Measurements from ENCODE around the gene DHX16. TPM values are rescaled to one million over a fixed set of nuclear protein-coding genes. Genes with fewer than 3 reads are reported as not detected.

The DHX16 gene
- total and polyA plus RNA-seq, 9 of the 15 experiments (the other 6 are each of a cell fraction or from before 2014, with no cell fraction given), result 14.6 to 66.1 (median 47.5) TPM

GRCh38 chr6:30685157-30686008 is 12.6 kb upstream of the DHX16 start (continued):
- TF ChIP-seq CREM (IDR thresholded peaks at IDR 0.05; ENCODE audit: low read depth) (no peak), ZC3H4 (CRISPR knock-in tag; IDR thresholded peaks at IDR 0.05; ENCODE audit: borderline replicate concordance) (no peak), RB1 (IDR thresholded peaks at IDR 0.05; ENCODE audit: low read depth) (no peak), FOXM1 (IDR thresholded peaks at IDR 0.05; ENCODE audit: low read depth) (no peak), FOXM1 (CRISPR knock-in tag; IDR thresholded peaks at IDR 0.05; ENCODE audit: low read depth) (0 out of 2 replicates have a peak, but pooled peaks have one; percentile 48), HMGN3 (IDR thresholded peaks at IDR 0.05; ENCODE audit: borderline replicate concordance, extremely low read depth, insufficient read length, low read depth, low read length) (peak; percentile 30), ATF2 (CRISPR knock-in tag; IDR thresholded peaks at IDR 0.05) (no peak), JUND (IDR thresholded peaks at IDR 0.05; ENCODE audit: borderline replicate concordance, low read depth, low read length) (0 out of 2 replicates have a peak, but pooled peaks have one; percentile 13), JUND (tag; IDR thresholded peaks at IDR 0.05; ENCODE audit: borderline replicate concordance, low read depth, low read length) (peak; percentile 4; the same call in 1 of the 3 replicates), MBD2 (IDR thresholded peaks at IDR 0.05; ENCODE audit: borderline replicate concordance, low read depth) (0 out of 2 replicates have a peak, but pooled peaks have one; percentile 6), RCOR1 (IDR thresholded peaks at IDR 0.05; ENCODE audit: borderline replicate concordance in 1 of 2, low read depth in 2 of 2, low read length in 2 of 2) (peak in 1 of 2 experiments; percentile 46; a peak in 1 of 4 replicates), CHD4 (IDR thresholded peaks at IDR 0.05; ENCODE audit: insufficient read depth, insufficient replicate concordance, low read depth, low read length, poor library complexity, severe bottlenecking) (peak; percentile 7), DMBX1 (CRISPR knock-in tag; IDR thresholded peaks at IDR 0.05; ENCODE audit: borderline replicate concordance) (no peak), ARID3B (CRISPR knock-in tag; IDR thresholded peaks at IDR 0.05; ENCODE audit: borderline replicate concordance) (peak; percentile 69; the same call in 1 of the 2 replicates), THRAP3 (IDR thresholded peaks at IDR 0.05; ENCODE audit: borderline replicate concordance) (no peak; the same call in 1 of the 2 replicates), PHB (CRISPR knock-in tag; IDR thresholded peaks at IDR 0.05) (no peak), BDP1 (IDR thresholded peaks at IDR 0.05; ENCODE audit: insufficient read depth, insufficient read length) (no peak), PHF8 (IDR thresholded peaks at IDR 0.05; ENCODE audit: borderline replicate concordance, low read length) (no peak; the same call in 1 of the 2 replicates), SIX5 (IDR thresholded peaks at IDR 0.05; ENCODE audit: borderline replicate concordance in 1 of 2, insufficient read depth in 1 of 2, low read depth in 1 of 2, low read length in 2 of 2) (no peak), RAD21 (CRISPR knock-in tag; conservative IDR thresholded peaks at IDR 0.05 in 1 of 2, IDR thresholded peaks at IDR 0.05 in 1 of 2) (peak; percentile 22 to 48; a peak in 3 of 4 replicates)
- TF ChIP-seq, protein P1, sequence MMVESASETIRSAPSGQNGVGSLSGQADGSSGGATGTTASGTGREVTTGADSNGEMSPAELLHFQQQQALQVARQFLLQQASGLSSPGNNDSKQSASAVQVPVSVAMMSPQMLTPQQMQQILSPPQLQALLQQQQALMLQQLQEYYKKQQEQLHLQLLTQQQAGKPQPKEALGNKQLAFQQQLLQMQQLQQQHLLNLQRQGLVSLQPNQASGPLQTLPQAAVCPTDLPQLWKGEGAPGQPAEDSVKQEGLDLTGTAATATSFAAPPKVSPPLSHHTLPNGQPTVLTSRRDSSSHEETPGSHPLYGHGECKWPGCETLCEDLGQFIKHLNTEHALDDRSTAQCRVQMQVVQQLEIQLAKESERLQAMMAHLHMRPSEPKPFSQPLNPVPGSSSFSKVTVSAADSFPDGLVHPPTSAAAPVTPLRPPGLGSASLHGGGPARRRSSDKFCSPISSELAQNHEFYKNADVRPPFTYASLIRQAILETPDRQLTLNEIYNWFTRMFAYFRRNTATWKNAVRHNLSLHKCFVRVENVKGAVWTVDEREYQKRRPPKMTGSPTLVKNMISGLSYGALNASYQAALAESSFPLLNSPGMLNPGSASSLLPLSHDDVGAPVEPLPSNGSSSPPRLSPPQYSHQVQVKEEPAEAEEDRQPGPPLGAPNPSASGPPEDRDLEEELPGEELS (CRISPR knock-in tag; IDR thresholded peaks at IDR 0.05; ENCODE audit: borderline replicate concordance), result no peak

Measured in K562 (cell line).